HG03575 (cell line): ENCODE data around the gene FTSJ1.

Experiments
- ATAC-seq: cut with Tn5 transposase; IDR thresholded peaks from one replicate; pipeline ENCODE4 v1.9.1; 2021; ENCODE audit not compliant: unreplicated experiment, insufficient number of reproducible peaks, low FRiP score; ENCODE audit errors: extremely low read depth

Gene FTSJ1

DNA sequence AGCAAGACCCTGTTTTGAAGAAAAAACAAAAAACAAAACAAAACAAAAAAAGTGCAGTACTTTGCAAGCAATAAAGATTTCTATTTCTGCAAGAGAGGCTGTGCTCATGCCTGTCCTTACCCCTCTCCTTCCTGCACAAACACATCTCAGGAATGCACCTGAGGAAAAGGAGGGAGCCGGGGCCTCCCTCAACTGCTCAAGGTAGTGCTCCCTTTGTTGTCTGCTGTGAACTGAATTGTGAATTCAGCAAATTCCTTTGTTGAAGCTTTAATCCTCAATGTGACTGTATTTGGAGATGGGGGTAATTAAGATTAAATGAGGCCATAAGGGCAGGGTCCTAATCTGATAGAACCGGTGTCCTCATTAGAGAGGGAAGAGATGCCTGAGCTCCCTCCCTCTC is 13.9 kb downstream of the FTSJ1 start:
- no peak for ATAC-seq

DNA sequence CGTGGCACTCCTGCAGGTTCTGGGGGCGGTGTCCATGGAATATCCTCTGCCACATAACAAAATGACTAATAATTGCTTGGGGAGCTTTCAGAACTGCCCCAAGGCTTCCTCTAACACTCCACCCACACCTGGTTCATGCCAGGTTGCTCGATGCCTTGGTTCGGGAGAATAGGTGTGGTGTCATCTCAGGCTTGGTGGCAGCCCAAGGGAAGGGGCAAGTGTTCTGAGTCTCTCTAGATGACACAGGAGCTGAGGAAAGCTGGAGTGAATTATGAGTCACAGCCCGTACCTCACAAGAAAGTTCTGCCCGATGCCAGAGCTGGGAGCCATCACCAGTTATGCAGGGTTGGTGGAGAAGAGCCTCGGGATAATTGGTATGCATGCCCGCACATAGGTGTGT is 14.7 kb downstream of the FTSJ1 start:
- ATAC-seq: no peak

DNA sequence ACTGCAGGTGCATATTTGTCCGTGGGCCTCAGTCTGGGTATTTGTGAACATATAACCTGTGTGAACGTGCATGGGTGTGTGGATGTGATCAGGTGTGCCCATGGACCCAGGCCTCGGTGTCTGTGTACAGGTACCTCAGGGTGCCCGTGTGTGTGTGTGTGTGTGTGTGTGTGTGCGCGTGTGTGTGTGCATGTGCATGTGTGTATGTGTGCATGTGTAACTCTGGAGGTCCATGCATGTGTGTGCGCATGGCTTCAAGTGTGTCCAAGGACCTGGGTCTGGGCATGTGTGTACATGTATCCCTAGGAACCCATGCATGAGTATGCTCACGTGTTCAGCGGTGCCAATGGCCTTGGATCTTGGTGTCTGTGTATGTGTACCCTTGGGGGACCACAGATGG is 15.8 kb downstream of the FTSJ1 start:
- ATAC-seq: no peak

DNA sequence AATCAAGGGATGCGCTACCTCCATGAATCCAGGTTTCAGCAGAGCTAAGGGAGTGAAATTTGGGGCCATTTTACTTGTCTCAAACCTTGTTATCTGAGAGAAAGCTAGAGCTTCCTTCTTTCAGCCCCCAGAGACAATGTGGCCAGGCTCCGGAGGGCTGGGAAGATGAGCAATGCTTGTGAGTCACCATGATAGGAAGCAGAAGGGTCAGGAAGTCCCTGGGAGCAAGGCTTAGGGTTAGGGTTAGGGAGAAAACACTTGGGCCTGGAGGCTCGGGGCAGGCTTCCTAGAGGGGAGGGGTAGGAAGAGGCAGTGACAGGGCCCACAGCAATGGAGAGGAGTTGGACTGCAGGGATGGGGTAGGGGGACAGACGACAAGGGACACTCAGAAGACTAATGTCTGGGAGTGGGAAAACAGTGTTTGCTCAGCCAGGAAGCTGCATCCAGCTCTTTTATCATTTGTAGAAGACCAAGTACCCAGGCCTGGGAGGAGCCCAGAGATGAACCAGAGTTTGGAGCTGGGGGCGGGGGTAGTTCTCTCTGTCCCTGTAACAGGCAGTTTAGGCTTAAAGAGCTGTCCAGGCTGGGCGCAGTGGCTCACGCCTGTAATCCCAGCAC is 16.4 kb downstream of the FTSJ1 start:
- no peak for ATAC-seq

DNA sequence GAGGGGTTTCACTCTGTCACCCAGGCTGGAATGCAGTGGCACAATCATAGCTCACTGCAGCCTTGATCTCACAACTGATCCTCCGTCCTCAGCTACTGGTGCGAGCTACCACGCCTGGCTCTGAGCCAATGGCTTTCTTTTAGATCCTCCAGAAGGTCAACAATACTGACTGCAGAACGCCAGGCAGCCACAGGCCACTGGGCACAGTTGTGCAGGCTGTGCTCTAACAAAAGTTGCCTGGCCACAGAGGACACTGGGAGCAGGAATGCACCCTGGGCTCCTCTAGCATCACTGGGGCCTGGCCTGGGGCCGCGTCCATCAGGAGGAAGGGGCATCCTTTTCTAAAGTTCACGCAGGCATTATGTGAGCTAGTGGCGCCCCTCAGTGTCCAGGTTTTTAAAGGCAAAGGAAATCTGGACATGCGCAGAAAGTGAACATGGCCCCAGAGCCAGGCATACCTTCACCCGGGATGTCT is 17.9 kb downstream of the FTSJ1 start:
- no peak for ATAC-seq

- ATAC-seq: no peak
Observed at GRCh38 chrX:48496660-48497059, 20.7 kb downstream of the FTSJ1 start.

DNA sequence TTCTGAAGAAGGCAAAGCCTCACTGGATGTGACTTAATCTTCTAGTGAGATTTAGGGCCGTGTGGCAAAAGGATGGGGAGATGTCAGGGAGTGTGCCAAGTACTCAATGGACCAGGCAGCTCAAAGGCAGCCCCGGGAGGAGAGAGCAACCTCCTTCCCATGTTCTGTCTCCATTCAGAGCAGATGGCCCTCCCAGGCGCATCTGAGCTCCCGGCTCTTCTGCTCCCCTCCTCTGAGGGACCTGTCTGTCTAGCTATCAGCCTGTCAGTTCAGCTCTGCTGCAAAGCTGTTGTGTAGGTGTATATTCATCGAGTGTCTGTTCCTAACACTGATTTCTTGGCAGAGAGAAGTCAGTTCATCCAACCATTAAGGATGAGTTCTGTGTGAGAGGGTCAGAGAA is 21.9 kb downstream of the FTSJ1 start:
- no peak for ATAC-seq

DNA sequence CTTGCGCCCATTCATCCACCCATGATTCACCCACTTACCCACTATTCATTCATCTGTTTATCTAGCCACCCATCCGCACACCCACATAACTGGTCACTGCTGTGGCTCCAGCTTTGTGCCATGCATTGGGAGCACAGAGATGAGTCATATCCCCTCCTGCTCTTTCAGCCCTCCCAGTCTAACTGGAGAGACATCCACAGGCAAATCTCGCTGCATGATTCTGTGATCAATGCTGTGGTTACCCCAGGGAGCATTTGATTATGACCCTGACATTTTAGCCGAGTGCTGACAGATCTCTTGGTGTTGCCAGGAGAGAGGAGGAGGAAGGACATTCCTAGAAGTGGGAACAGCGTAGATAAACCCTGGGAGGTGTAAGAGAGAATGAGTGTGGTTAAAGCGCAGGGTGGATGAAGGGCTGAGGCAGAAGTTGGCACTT is 22.4 kb downstream of the FTSJ1 start:
- ATAC-seq: no peak

DNA sequence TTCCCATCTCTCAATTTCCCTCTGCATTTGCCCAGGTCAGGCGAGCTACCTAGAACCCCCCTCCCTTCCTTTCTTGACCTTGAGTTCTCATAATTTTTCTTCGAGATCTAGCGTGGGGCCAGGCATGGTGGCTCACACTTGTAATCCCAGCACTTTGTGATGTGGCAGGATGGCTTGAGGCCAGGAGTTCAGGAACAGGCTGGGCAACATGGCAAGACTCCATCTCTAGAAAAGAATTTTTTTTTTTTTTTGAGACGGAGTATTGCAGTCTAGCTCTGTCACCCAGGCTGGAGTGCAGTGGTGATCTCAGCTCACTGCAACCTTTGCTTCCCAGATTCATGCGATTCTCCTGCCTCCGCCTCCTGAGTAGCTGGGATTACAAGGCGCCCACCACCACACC is 28.3 kb downstream of the FTSJ1 start:
- ATAC-seq: no peak

GRCh38 chrX:48505481-48505880 is 29.5 kb downstream of the FTSJ1 start:
- no peak for ATAC-seq

GRCh38 chrX:48507246-48507645 is 31.2 kb downstream of the FTSJ1 start:
- no peak for ATAC-seq

DNA sequence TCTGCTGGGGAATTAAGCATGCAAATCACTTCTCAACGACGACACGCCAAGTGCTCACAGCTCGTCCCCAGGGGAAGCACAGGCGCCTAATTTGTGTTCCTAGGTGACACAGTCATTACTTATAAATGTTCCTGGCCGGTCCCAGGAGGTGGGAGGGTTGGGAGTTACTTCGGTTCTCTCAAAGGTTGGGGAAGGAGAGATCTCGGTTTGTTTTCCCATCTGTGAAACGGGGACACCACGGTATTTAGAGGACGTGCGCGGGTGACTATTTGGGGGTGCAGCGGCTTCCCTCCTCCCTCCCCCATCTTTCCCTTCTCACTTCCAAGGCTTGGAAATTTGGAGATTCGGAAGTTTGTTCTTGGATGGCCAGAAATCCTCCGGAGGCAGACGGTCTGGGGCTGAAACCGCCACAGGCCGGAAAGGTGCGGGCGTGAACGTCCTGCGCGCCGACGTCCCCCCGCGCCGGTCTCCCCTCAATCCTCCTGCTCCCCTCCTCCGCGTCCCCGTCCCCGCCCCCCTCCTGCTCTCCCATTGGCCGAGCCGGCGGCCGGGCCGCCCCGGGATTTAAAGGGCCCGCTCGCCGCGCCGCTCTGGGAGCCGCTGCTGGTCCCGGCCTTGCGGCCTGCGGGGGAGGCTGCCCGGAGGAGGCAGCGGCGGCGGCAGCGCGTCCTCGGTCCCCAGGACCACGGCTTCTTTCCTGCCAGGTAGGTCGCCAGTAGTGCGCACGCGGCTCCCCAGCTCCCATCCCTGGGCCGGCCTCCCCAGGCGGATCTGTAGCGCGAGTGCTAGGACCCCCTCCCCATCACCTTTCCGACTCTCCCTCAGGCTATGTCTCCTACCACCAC is 32.6 kb downstream of the FTSJ1 start, which contains the start of gene PORCN:
Gene PORCN (plus strand): TSS at position 593 of the 845 bp plus-strand sequence. CDS start 829 bp downstream, outside the sequence.
- no peak for ATAC-seq

GRCh38 chrX:48509245-48509590 is 33.2 kb downstream of the FTSJ1 start:
- no peak for ATAC-seq

GRCh38 chrX:48509619-48510018 is 33.6 kb downstream of the FTSJ1 start:
- no peak for ATAC-seq

- no peak for ATAC-seq
Observed at GRCh38 chrX:48511560-48511959, 35.6 kb downstream of the FTSJ1 start.

GRCh38 chrX:48512371-48512935 is 36.5 kb downstream of the FTSJ1 start:
- no peak for ATAC-seq

DNA sequence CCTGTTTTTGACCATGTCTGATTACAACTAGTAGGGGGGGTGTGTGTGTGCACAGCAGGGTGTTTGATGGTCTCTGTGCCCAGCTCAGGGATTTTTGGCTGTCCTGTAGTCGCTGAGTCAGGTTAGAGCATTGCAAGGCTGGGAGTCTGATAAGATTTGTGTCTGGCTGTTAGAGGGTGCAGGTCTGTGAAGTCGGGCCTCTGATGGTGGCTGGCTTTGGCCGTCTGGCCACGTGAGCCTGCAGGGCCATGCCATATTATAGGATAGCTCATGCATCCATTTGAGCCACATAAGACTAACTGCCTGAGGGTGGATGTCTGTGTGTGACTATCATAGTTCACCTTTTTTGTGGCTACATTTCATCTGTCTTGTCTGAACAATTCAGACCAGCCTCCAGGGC is 37.7 kb downstream of the FTSJ1 start:
- ATAC-seq: no peak

DNA sequence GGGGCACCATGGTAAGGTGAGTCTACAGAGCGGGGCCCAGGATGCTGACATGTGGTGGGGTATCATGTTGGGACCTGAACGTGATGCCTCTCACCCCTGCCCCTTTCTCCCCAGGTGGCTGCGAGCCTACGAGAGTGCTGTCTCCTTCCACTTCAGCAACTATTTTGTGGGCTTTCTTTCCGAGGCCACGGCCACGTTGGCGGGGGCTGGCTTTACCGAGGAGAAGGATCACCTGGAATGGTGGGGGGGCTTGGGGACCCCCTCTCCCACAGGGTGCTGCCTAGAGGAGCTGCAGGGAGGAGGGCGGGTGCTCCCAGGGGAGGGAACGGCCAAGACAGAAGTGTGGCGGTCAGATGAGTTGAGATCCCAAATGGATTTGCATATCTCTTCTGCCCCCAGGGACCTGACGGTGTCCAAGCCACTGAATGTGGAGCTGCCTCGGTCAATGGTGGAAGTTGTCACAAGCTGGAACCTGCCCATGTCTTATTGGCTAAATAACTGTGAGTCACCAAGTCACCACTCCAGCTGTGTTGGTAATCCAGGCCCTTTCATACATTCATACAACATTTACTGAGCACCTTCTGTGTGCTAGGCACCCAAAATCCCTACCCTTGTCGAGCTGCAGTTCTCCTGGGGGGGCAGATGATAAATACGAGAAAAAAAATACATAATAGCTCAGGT is 38.3 kb downstream of the FTSJ1 start:
- ATAC-seq: no peak

DNA sequence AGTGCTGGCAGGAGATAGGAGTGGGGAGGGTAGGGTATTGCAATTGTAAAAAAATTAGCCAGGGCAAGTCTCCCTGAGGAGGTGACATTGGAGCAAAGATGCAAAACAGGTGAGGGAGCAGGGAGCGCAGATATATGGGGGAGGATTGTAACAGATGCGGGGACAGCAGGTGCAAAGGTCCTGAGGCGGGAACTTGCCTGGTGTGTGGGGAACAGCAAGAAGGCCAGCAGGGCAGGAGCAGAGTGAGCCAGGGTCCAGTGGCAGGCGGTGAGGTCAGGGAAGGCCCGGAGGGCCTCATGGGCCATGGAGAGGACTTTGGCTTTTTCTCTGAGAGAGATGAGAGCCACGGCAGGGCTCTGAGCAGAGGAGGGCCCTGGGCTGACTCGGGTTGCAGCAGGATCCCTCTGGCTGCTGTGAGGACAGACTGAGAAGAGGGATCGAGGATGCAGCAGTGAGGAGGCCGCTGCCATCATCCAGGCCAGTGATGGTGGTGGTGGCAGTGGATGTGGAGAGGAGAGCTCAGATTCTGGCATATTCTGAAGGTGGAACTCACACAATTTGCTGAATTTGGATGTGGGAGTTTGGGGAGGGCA is 39.0 kb downstream of the FTSJ1 start:
- ATAC-seq: no peak
